ENCODE results near the gene IFNA2.
A peak's percentile ranks its signal among the peaks of the same experiment; 100 is the strongest.
"Not testable (repeated sequence)": the region's sequence is repeated elsewhere in the genome, so short reads cannot be mapped to it uniquely, and the experiment has no call there.

The IFNA2 gene

GRCh38 chr9:21385131-21385670 lies at the start of gene IFNA2:
IFNA2 (minus strand) TSS chr9:21385398; CDS start chr9:21385329, 69 bp downstream.
- DNase-seq (ENCODE audit: insufficient read length, low spot score): no peak
- peak; percentile 75 for FAIRE-seq

- DNase-seq (ENCODE audit: insufficient read length, low spot score); FAIRE-seq: not testable (repeated sequence)
Observed at GRCh38 chr9:21435015-21435383, 49.8 kb upstream of the IFNA2 start.

GRCh38 chr9:21434202-21435014 lies 49.2 kb upstream of the IFNA2 start:
- DNase-seq (ENCODE audit: insufficient read length, low spot score): no peak
- peak; percentile 55 for FAIRE-seq

GRCh38 chr9:21432672-21433425 lies 47.7 kb upstream of the IFNA2 start:
- DNase-seq (ENCODE audit: insufficient read length, low spot score) (no peak), FAIRE-seq (peak; percentile 90)

- DNase-seq (ENCODE audit: insufficient read length, low spot score): no peak
- FAIRE-seq: no peak
Observed at GRCh38 chr9:21429191-21429590, 44.0 kb upstream of the IFNA2 start.

GRCh38 chr9:21428235-21428634 lies 43.0 kb upstream of the IFNA2 start:
- peak; percentile 4 for FAIRE-seq

GRCh38 chr9:21415493-21416267 lies 30.5 kb upstream of the IFNA2 start:
- no peak for DNase-seq (ENCODE audit: insufficient read length, low spot score)
- FAIRE-seq: no peak

More at GRCh38 chr9:21428235-21428634, 43.0 kb upstream of the IFNA2 start:
- no peak for DNase-seq (ENCODE audit: insufficient read length, low spot score)

- FAIRE-seq (no peak), DNase-seq (ENCODE audit: insufficient read length, low spot score) (no peak)
Observed at GRCh38 chr9:21414220-21414940, 29.2 kb upstream of the IFNA2 start.

GRCh38 chr9:21413624-21414023 lies 28.4 kb upstream of the IFNA2 start:
- FAIRE-seq (no peak), DNase-seq (ENCODE audit: insufficient read length, low spot score) (no peak)

GRCh38 chr9:21413151-21413550 lies 28.0 kb upstream of the IFNA2 start:
- no peak for FAIRE-seq

GRCh38 chr9:21412107-21412506 lies 26.9 kb upstream of the IFNA2 start:
- peak; percentile 75 for FAIRE-seq
- DNase-seq (ENCODE audit: insufficient read length, low spot score): no peak

More at GRCh38 chr9:21413151-21413550, 28.0 kb upstream of the IFNA2 start:
- no peak for DNase-seq (ENCODE audit: insufficient read length, low spot score)

GRCh38 chr9:21408817-21409216 lies 23.6 kb upstream of the IFNA2 start, which contains the start of gene IFNA8:
IFNA8 (plus strand) TSS chr9:21409117; CDS start chr9:21409177, 60 bp downstream.
- DNase-seq (ENCODE audit: insufficient read length, low spot score) (no peak), FAIRE-seq (no peak)

GRCh38 chr9:21404146-21404545 lies 18.9 kb upstream of the IFNA2 start:
- no peak for DNase-seq (ENCODE audit: insufficient read length, low spot score)
- FAIRE-seq: no peak

GRCh38 chr9:21402386-21403251 lies 17.4 kb upstream of the IFNA2 start:
- DNase-seq (ENCODE audit: insufficient read length, low spot score): no peak

GRCh38 chr9:21399956-21400355 lies 14.8 kb upstream of the IFNA2 start:
- no peak for FAIRE-seq
- DNase-seq (ENCODE audit: insufficient read length, low spot score): no peak

More at GRCh38 chr9:21402386-21403251, 17.4 kb upstream of the IFNA2 start:
- FAIRE-seq: no peak

- FAIRE-seq: peak; percentile 67
- no peak for DNase-seq (ENCODE audit: insufficient read length, low spot score)
Observed at GRCh38 chr9:21398955-21399489, 13.8 kb upstream of the IFNA2 start.

GRCh38 chr9:21395778-21396717 lies 10.8 kb upstream of the IFNA2 start:
- FAIRE-seq: peak; percentile 97
- DNase-seq (ENCODE audit: insufficient read length, low spot score): no peak

GRCh38 chr9:21392270-21392669 lies 7.1 kb upstream of the IFNA2 start:
- no peak for DNase-seq (ENCODE audit: insufficient read length, low spot score)
- peak; percentile 87 for FAIRE-seq

Measured in GM19239 (cell line).